Glomerular visceral epithelial cell (primary cell): Measurements from ENCODE around the gene GLRX.
A peak's percentile ranks its signal among the peaks of the same experiment; 100 is the strongest.
"Not testable (repeated sequence)": the region's sequence is repeated elsewhere in the genome, so short reads cannot be mapped to it uniquely, and the experiment has no call there.

Experiments used
- DNase-seq: peaks from one replicate; pipeline ENCODE4 v3.0.0-alpha.2; 2016; ENCODE audit errors: extremely low spot score

Gene GLRX

GRCh38 chr5:95852567-95852966 is 30.0 kb upstream of the GLRX start:
- no peak for DNase-seq

- not testable (repeated sequence) for DNase-seq
Observed at GRCh38 chr5:95851141-95851540, 28.6 kb upstream of the GLRX start.

DNA sequence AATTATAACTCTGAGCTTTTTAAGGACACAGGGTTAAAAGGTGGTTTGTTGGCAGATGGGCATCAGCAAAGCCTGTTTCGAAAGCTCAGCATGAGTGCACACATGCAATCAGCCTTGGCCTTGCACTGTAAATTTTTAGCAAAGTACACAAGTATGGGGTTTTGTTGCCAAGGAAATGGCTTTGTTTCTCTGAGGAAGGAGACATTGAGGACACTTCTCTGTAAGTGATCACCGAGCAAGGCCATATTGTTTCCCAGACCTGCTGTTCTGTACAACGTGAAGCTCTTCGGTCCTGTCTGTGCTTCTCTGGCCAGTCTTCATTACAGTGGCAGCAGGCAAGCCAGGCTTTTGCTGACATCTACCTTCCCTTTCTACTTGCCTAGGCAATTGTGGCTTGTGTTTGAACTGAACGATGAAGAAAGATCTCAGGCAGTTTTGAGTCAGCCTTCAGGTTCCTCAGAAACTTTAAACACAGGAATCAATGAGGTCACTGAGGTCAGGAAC is 27.9 kb upstream of the GLRX start:
- DNase-seq, result no peak

- no peak for DNase-seq
Observed at GRCh38 chr5:95848701-95849100, 26.2 kb upstream of the GLRX start.

DNA sequence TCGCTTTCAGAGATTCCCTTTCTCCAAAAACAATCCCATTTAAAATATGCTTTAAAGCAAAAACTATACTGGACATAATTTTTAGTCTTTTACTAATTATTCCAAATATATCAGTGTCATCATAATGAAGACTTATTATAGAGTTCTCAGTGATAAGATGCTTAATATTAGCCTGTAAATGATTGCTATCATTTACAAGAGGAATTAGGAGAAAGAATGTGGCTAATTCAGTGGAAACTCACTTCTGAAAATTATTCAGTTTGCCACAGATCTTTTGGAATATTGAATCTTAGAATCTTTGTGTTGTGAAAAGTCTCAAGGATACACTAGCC is 24.7 kb upstream of the GLRX start:
- DNase-seq, result no peak

GRCh38 chr5:95846554-95847260 is 24.2 kb upstream of the GLRX start:
- peak; percentile 81 for DNase-seq

GRCh38 chr5:95845391-95845790 is 22.9 kb upstream of the GLRX start:
- no peak for DNase-seq

DNA sequence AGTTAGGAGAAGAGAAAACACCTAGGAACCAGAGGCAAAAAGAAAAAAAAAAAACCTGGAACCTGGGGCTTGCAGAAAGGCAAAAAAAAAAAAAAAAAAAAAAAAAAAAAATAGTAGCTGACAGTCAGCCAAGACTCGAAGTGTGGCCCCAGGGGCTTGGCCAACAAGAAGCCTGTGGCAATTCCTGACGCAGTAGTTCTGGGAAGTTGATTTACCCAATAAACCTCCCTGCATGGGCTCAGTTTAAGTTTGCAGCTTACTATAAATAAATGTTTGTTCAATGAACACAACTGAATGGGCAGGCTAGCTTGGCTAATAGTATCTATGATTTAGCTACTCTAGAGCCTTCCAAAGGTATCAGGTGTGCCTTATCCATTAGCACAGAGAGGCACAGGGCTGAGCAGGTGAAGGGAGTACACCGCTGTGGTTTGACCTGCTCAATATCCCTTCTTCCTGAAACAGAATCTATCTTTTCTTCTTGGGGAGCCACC is 21.3 kb upstream of the GLRX start:
- no peak for DNase-seq

DNA sequence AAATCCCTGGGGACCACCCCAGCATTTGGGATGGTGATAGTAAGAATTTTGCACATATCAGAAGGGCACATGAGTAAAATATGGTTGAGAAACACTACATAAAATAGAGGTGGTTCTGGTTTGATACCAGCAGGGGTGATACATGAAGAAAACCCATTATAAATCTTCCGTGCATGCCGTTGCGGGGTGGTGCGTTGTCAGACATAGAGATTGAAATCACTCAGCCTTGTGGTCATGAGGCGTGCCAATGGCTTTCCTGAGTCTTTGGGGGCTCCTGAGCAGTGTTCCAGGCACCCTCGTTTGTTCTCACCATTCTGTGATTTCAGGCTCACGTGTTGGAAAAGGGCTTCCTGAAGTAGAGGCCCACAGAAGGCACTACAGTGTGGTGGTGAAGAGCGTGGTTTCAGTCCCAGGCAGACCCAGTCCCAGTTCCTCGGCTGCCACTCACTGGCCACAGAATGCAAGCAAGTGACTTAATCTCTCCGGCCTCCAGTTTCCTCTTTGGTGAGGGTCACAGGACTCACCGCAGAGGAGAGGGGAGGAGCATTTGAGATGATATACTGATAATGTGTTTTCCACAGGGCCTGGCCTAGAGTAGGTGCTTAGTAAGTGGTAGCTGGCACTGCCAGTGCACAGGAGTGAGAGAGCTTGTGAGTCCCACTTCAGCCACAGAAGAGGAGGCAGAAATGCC is 20.5 kb upstream of the GLRX start:
- DNase-seq, result peak; percentile 86

GRCh38 chr5:95841914-95842812 is 19.6 kb upstream of the GLRX start:
- no peak for DNase-seq

DNA sequence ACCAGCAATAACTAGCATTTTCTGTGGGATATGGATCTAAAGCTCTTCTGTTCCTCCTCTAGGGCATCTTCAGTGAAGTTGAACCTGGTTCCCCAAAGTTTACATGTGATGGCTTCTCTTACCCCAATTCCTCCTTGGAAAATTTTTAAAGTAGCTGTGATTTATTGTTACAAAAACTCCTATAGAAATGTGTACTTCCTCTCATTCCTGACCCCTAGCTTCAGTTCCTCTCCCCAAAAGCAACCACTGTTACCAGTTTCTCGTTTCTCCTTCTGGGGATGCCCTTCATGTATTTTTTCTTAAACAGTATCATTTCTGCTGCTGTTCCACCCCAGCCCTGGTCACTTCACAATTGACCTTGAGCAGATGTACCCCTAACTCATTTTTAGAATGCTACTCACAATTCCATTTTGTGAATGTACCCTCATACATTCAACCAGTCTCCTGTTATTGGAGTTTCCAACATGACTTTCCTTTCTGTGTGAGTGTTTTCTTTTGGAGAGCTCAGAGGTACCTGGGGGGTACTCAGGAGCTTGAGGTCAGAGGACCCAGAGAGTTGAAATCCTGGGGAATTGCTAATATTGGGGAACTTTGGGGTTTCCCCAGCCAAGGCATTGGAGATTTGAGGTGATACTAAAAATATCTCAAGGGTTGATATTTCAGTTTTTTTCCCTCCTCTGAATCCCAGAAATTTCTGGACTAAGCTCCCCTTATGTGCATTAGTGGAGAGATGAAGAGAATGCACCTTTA is 18.6 kb upstream of the GLRX start:
- DNase-seq, result no peak

GRCh38 chr5:95839658-95840057 is 17.1 kb upstream of the GLRX start:
- DNase-seq, result no peak

GRCh38 chr5:95838556-95838955 is 16.0 kb upstream of the GLRX start:
- no peak for DNase-seq

- no peak for DNase-seq
Observed at GRCh38 chr5:95838001-95838520, 15.5 kb upstream of the GLRX start.

DNA sequence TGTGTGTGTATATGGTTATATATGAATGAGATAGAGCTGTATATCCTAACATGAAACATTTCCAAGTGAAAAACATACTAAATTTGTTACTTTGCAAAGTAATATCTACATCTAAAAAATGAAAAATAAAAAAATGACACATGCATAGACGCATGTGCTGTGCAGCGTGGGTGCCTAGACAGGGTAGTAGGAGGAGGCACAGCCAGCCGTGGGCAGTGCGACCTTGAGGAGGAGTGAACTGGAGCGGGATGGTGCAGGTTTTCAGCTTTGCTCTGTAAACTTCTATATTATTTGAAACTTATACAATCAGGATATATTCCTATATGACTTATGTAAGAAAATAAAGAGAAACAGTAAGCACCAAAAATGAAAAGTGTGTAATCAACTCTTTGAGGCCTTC is 15.0 kb upstream of the GLRX start:
- DNase-seq, result no peak

- DNase-seq, result not testable (repeated sequence)
Observed at GRCh38 chr5:95836971-95837370, 14.4 kb upstream of the GLRX start.

DNA sequence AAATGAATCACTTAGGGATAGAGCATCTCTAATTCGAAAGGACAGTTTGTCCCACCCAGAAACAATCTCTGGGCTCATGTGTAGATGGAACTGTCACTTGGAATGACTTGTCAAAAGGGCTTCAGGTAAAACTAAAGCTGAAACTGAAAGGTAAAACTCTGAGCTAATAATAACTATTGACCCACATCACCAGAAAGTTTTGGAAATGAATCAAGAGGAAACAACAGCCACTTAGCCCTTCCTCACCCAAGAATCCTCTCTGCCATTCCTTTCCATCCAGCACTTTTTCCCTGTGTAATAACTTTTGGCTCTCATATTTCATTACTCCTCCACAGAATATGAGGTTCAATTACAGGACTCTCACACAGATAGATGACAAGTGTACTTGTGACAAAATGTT is 14.0 kb upstream of the GLRX start:
- DNase-seq, result no peak

DNA sequence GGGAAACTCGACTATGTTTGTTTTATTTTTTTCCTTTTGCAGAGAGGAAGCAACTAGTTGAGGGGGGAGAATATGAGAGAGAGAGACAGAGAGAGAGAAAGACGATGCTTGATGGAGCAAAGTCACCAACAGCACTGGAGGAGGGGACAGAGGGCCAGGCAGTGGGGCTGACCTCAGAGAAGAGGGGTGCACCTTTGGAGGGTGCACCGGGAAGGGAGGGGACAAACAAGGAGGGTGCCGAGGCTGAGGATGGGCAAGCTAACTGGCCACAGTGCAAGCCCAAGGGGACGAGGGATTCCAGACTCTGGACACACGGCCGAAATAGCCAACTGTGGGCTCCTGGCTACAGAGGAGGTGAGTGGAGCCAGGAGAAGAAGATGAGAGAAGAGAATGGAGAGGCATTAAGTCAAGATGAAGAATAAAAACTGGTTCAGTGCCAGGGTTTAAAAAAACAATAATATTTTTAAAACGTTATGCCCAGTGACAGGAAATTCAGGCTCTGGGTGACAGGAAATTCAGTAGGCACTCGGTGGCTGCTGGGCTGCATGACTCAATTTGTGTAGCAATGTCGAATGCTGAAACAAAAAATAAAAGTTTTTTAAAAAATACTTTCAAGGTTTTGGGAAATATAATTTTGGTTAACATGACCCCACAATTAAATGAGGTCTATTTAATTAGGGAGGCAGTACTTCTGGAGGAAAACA is 13.3 kb upstream of the GLRX start:
- no peak for DNase-seq

DNA sequence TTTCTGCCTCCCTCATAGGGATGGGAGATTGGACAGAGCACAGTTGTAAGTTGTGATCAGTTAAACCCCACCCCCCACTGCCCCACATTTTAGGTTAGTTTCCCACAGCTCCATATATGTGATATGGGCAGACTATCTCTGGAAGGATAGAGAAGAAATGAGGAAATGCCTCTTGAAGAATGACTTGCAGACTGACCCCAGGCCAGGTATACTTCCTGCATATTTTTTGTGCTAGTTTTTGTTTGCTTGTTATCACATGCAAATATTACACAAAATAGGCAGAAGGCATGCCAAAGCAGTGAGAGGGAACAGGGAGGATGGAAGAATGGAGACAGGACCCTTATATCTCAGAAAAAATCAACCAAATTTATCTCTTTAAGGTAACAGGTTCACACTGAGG is 10.1 kb upstream of the GLRX start:
- no peak for DNase-seq

DNA sequence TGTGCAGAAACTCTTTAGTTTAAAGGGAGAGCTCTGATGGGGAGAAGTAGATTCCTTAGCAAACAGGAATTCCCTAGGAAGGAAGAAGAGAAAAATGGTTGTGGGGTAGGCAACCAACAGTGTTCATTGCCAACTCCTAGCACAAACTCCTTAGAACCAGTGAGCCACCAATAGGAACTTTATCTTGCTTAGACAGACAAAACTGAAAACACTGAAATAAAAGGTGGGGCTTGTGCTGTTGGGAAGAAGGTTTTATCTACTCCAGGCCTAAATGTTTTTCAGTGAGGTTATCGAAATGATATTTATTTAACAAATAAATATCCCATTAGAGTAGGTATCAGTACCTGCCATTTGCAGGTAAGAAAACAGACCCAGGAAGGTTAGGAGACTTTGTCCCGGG is 7.7 kb upstream of the GLRX start:
- no peak for DNase-seq

GRCh38 chr5:95827892-95828246 is 5.3 kb upstream of the GLRX start:
- DNase-seq, result no peak
